ENCODE results near the gene UGT1A3. TPM values are rescaled to one million over a fixed set of nuclear protein-coding genes. Genes with fewer than 3 reads are reported as not detected.
"Not testable (repeated sequence)": the region's sequence is repeated elsewhere in the genome, so short reads cannot be mapped to it uniquely, and the experiment has no call there.

UGT1A3 gene
- polyA plus RNA-seq, 1 donor: 0.16 TPM

- H3K27ac ChIP-seq (ENCODE audit: low read length): no peak overlapping the region
- no peak for DNase-seq
- H3K36me3 ChIP-seq (ENCODE audit: control insufficient read depth, insufficient read depth, low read length): no peaks in the 10 kb centered on the region
- no peaks in the 10 kb centered on the region for H3K9me3 ChIP-seq (ENCODE audit: control insufficient read depth, low read depth, low read length)
- no peaks in the 10 kb centered on the region for H3K27me3 ChIP-seq (ENCODE audit: control insufficient read depth, insufficient read depth, low read length)
- H3K4me3 ChIP-seq (ENCODE audit: low read length): no peak overlapping the region
- H3K4me1 ChIP-seq (ENCODE audit: control insufficient read depth, insufficient read depth, low read length): no peaks in the 10 kb centered on the region
- 83% methylated on average over 2 of the region's 11 CpGs for WGBS (ENCODE audit: insufficient coverage, low lambda C conversion rate)
These were observed 37.1 kb upstream of the UGT1A3 start for GRCh38 chr2:233691443-233692433.

- no peak within 1 kb of the TSS for H3K4me3 ChIP-seq (ENCODE audit: low read length)
- H3K4me1 ChIP-seq (ENCODE audit: control insufficient read depth, insufficient read depth, low read length): no peaks in the 10 kb centered on the region
- H3K36me3 ChIP-seq (ENCODE audit: control insufficient read depth, insufficient read depth, low read length): no peaks in the 10 kb centered on the region
- H3K9me3 ChIP-seq (ENCODE audit: control insufficient read depth, low read depth, low read length): no peaks in the 10 kb centered on the region
- H3K27me3 ChIP-seq (ENCODE audit: control insufficient read depth, insufficient read depth, low read length): no peaks in the 10 kb centered on the region
- no peak for DNase-seq
- no peak within 1 kb of the TSS for H3K27ac ChIP-seq (ENCODE audit: low read length)
- 20% methylated on average over 1 of the region's 4 CpGs for WGBS (ENCODE audit: insufficient coverage, low lambda C conversion rate)
These were observed 36.2 kb upstream of the UGT1A3 start, which contains the start of gene UGT1A6 for GRCh38 chr2:233692648-233693047. Gene UGT1A6, plus strand, starts transcription at chr2:233692890. Its CDS starts 115 bp downstream, at chr2:233693005.

GRCh38 chr2:233693963-233694362 lies 34.9 kb upstream of the UGT1A3 start:
- Histone ChIP-seq H3K4me1 (ENCODE audit: control insufficient read depth, insufficient read depth, low read length) (no peaks in the 10 kb centered on the region), H3K36me3 (ENCODE audit: control insufficient read depth, insufficient read depth, low read length) (no peaks in the 10 kb centered on the region), H3K9me3 (ENCODE audit: control insufficient read depth, low read depth, low read length) (no peaks in the 10 kb centered on the region), H3K27me3 (ENCODE audit: control insufficient read depth, insufficient read depth, low read length) (no peaks in the 10 kb centered on the region), H3K4me3 (ENCODE audit: low read length) (no peak overlapping the region), H3K27ac (ENCODE audit: low read length) (no peak overlapping the region)
- DNase-seq: no peak
- no CpG with 5 or more reads among the region's 6 CpGs for WGBS (ENCODE audit: insufficient coverage, low lambda C conversion rate)

- no peak overlapping the region for H3K4me3 ChIP-seq (ENCODE audit: low read length)
- DNase-seq: no peak
- H3K27me3 ChIP-seq (ENCODE audit: control insufficient read depth, insufficient read depth, low read length): no peaks in the 10 kb centered on the region
- H3K36me3 ChIP-seq (ENCODE audit: control insufficient read depth, insufficient read depth, low read length): no peaks in the 10 kb centered on the region
- H3K4me1 ChIP-seq (ENCODE audit: control insufficient read depth, insufficient read depth, low read length): no peaks in the 10 kb centered on the region
- no peak overlapping the region for H3K27ac ChIP-seq (ENCODE audit: low read length)
- H3K9me3 ChIP-seq (ENCODE audit: control insufficient read depth, low read depth, low read length): no peaks in the 10 kb centered on the region
- WGBS (ENCODE audit: insufficient coverage, low lambda C conversion rate): no CpG with 5 or more reads among the region's 4 CpGs
These were observed 30.1 kb upstream of the UGT1A3 start for GRCh38 chr2:233698740-233699139.

- DNase-seq: no peak
- H3K27ac ChIP-seq (ENCODE audit: low read length): no peak overlapping the region
- WGBS (ENCODE audit: insufficient coverage, low lambda C conversion rate): no CpG with 5 or more reads among the region's 8 CpGs
These were observed 29.3 kb upstream of the UGT1A3 start for GRCh38 chr2:233699424-233700027.

GRCh38 chr2:233700028-233700635 lies 28.7 kb upstream of the UGT1A3 start:
- no peak overlapping the region for H3K4me3 ChIP-seq (ENCODE audit: low read length)
- no CpG with 5 or more reads among the region's 1 CpG for WGBS (ENCODE audit: insufficient coverage, low lambda C conversion rate)
- H3K36me3 ChIP-seq (ENCODE audit: control insufficient read depth, insufficient read depth, low read length): no peaks in the 10 kb centered on the region
- no peaks in the 10 kb centered on the region for H3K4me1 ChIP-seq (ENCODE audit: control insufficient read depth, insufficient read depth, low read length)
- no peaks in the 10 kb centered on the region for H3K27me3 ChIP-seq (ENCODE audit: control insufficient read depth, insufficient read depth, low read length)
- DNase-seq: no peak
- no peak overlapping the region for H3K27ac ChIP-seq (ENCODE audit: low read length)
- H3K9me3 ChIP-seq (ENCODE audit: control insufficient read depth, low read depth, low read length): no peaks in the 10 kb centered on the region

More at GRCh38 chr2:233699424-233700027, 29.3 kb upstream of the UGT1A3 start:
- Histone ChIP-seq H3K36me3 (ENCODE audit: control insufficient read depth, insufficient read depth, low read length) (no peaks in the 10 kb centered on the region), H3K4me1 (ENCODE audit: control insufficient read depth, insufficient read depth, low read length) (no peaks in the 10 kb centered on the region), H3K9me3 (ENCODE audit: control insufficient read depth, low read depth, low read length) (no peaks in the 10 kb centered on the region), H3K27me3 (ENCODE audit: control insufficient read depth, insufficient read depth, low read length) (no peaks in the 10 kb centered on the region), H3K4me3 (ENCODE audit: low read length) (no peak overlapping the region)

- not testable (repeated sequence) for H3K4me1 ChIP-seq (ENCODE audit: control insufficient read depth, insufficient read depth, low read length); H3K36me3 ChIP-seq (ENCODE audit: control insufficient read depth, insufficient read depth, low read length); H3K4me3 ChIP-seq (ENCODE audit: low read length); DNase-seq; H3K27me3 ChIP-seq (ENCODE audit: control insufficient read depth, insufficient read depth, low read length); H3K27ac ChIP-seq (ENCODE audit: low read length); H3K9me3 ChIP-seq (ENCODE audit: control insufficient read depth, low read depth, low read length)
- WGBS (ENCODE audit: insufficient coverage, low lambda C conversion rate): no CpG with 5 or more reads among the region's 5 CpGs
These were observed 28.0 kb upstream of the UGT1A3 start for GRCh38 chr2:233700842-233701241.

- Histone ChIP-seq H3K27ac (ENCODE audit: low read length) (no peak overlapping the region), H3K9me3 (ENCODE audit: control insufficient read depth, low read depth, low read length) (no peaks in the 10 kb centered on the region), H3K27me3 (ENCODE audit: control insufficient read depth, insufficient read depth, low read length) (no peaks in the 10 kb centered on the region), H3K36me3 (ENCODE audit: control insufficient read depth, insufficient read depth, low read length) (no peaks in the 10 kb centered on the region), H3K4me1 (ENCODE audit: control insufficient read depth, insufficient read depth, low read length) (peaks cover 10% of the 10 kb centered on the region), H3K4me3 (ENCODE audit: low read length) (no peak overlapping the region)
- DNase-seq: no peak
- 30% methylated on average over 3 of the region's 3 CpGs for WGBS (ENCODE audit: insufficient coverage, low lambda C conversion rate)
These were observed 26.6 kb upstream of the UGT1A3 start for GRCh38 chr2:233702238-233702637.

- peak in 1 of 2 donors; percentile 39 for DNase-seq
- no CpG with 5 or more reads among the region's 4 CpGs for WGBS (ENCODE audit: insufficient coverage, low lambda C conversion rate)
- no peak overlapping the region for H3K4me3 ChIP-seq (ENCODE audit: low read length)
- H3K27me3 ChIP-seq (ENCODE audit: control insufficient read depth, insufficient read depth, low read length): no peaks in the 10 kb centered on the region
- no peak overlapping the region for H3K27ac ChIP-seq (ENCODE audit: low read length)
- peaks cover 10% of the 10 kb centered on the region for H3K4me1 ChIP-seq (ENCODE audit: control insufficient read depth, insufficient read depth, low read length)
- H3K36me3 ChIP-seq (ENCODE audit: control insufficient read depth, insufficient read depth, low read length): no peaks in the 10 kb centered on the region
- no peaks in the 10 kb centered on the region for H3K9me3 ChIP-seq (ENCODE audit: control insufficient read depth, low read depth, low read length)
These were observed 22.8 kb upstream of the UGT1A3 start for GRCh38 chr2:233705911-233706506.

GRCh38 chr2:233706720-233707119 lies 22.1 kb upstream of the UGT1A3 start:
- H3K36me3 ChIP-seq (ENCODE audit: control insufficient read depth, insufficient read depth, low read length): no peaks in the 10 kb centered on the region
- peaks cover 12% of the 10 kb centered on the region for H3K4me1 ChIP-seq (ENCODE audit: control insufficient read depth, insufficient read depth, low read length)
- DNase-seq: no peak
- no CpG with 5 or more reads among the region's 1 CpG for WGBS (ENCODE audit: insufficient coverage, low lambda C conversion rate)
- no peaks in the 10 kb centered on the region for H3K9me3 ChIP-seq (ENCODE audit: control insufficient read depth, low read depth, low read length)
- H3K27ac ChIP-seq (ENCODE audit: low read length): no peak overlapping the region
- H3K27me3 ChIP-seq (ENCODE audit: control insufficient read depth, insufficient read depth, low read length): no peaks in the 10 kb centered on the region
- no peak overlapping the region for H3K4me3 ChIP-seq (ENCODE audit: low read length)

Measured in large intestine (tissue), 3 donors.